Endothelial cell of umbilical vein (primary cell): ENCODE results near the gene KLK3. TPM values are rescaled to one million over a fixed set of nuclear protein-coding genes. Genes with fewer than 3 reads are reported as not detected.

Experiments used
- BruUV-seq: library from RNA; stranded (reverse); fragments of 400-500 nt; replicated peaks from 2 replicates; lab custom pipeline; 2021; lab: Mats Ljungman, UMichigan
- CTCF ChIA-PET: fragments of 300-600, 350-600 bp; sonication (Branson Sonifier 250); formaldehyde crosslinking; loops from one replicate; lab custom pipeline; 2021; ENCODE audit warnings: antibody characterized with exemption, inconsistent platforms; lab: Charles Lee
- POLR2A ChIA-PET: fragments of 300-600, 350-600 bp; sonication (Branson Sonifier 250); formaldehyde crosslinking; loops from one replicate; lab custom pipeline; 2021; ENCODE audit warnings: antibody characterized with exemption, inconsistent platforms; lab: Charles Lee
- DNase-seq: peaks from one replicate; pipeline ENCODE4 v3.0.0-alpha.2; 2011; ENCODE audit warnings: low read depth, low spot score
- FAIRE-seq: peaks from 2 replicates; lab custom pipeline; 2011; peaks lifted over from hg19 to GRCh38; lab: Jason Lieb, UNC
- H2AFZ ChIP-seq: 2 replicates; pipeline ENCODE4 v1.6.0; 2012; ENCODE audit warnings: low read depth, low read length, control low read depth, inconsistent platforms
- H3K27ac ChIP-seq: 2 replicates; pipeline ENCODE4 v1.5.1; 2011; ENCODE audit warnings: low read depth, mild to moderate bottlenecking, control low read depth, low read length, moderate library complexity; ENCODE audit not compliant: insufficient read depth
- H3K27me3 ChIP-seq, 2 experiments: 2 replicates each; pipeline versions ENCODE4 v1.6.0 to v1.6.1; 2011; ENCODE audit warnings: low read length in 2 of 2, mixed read lengths in 1 of 2; ENCODE audit not compliant: control insufficient read depth in 2 of 2, insufficient read depth in 2 of 2
- H3K36me3 ChIP-seq, 2 experiments: 2 replicates in 1 of 2; 3 replicates in 1 of 2; pipeline ENCODE4 v1.5.1; 2011; ENCODE audit warnings: low read length in 2 of 2, mild to moderate bottlenecking in 1 of 2, moderate library complexity in 1 of 2; ENCODE audit not compliant: control insufficient read depth in 2 of 2, insufficient read depth in 2 of 2; ENCODE audit errors: extremely low read depth in 1 of 2
- H3K4me1 ChIP-seq: 3 replicates; pipeline ENCODE4 v1.5.1; 2011; ENCODE audit warnings: mild to moderate bottlenecking, low read length; ENCODE audit not compliant: control insufficient read depth, insufficient read depth; ENCODE audit errors: extremely low read depth
- H3K4me2 ChIP-seq: 2 replicates; pipeline ENCODE4 v1.6.1; 2011; ENCODE audit warnings: low read length, control low read depth, mixed read lengths; ENCODE audit not compliant: insufficient read depth
- H3K4me3 ChIP-seq, 3 experiments: fragments of 200-600 bp in 1 of 3; sonication (generic), shearing (Covaris generic) in 1 of 3; replicated peaks in 1 of 3; 2 replicates each; pipeline ENCODE4 v1.5.1; 2011 to 2016; ENCODE audit warnings: control low read depth in 3 of 3, low read length in 3 of 3, mild to moderate bottlenecking in 2 of 3, inconsistent platforms in 1 of 3, low read depth in 1 of 3, moderate library complexity in 1 of 3; ENCODE audit not compliant: insufficient read depth in 1 of 3
- H3K79me2 ChIP-seq: 2 replicates; pipeline ENCODE4 v1.6.0; 2012; ENCODE audit warnings: low read length, inconsistent platforms; ENCODE audit not compliant: control insufficient read depth, insufficient read depth
- H3K9ac ChIP-seq: replicated peaks from 2 replicates; pipeline ENCODE3; 2011; ENCODE audit warnings: low read length, control low read depth; ENCODE audit not compliant: insufficient read depth; ENCODE audit errors: extremely low read depth
- H3K9me1 ChIP-seq: replicated peaks from 3 replicates; pipeline ENCODE4 v1.6.0; 2011; ENCODE audit warnings: mild to moderate bottlenecking, low read length; ENCODE audit not compliant: control insufficient read depth, insufficient read depth; ENCODE audit errors: extremely low read depth
- H3K9me3 ChIP-seq: replicated peaks from 2 replicates; pipeline ENCODE4 v1.5.1; 2012; ENCODE audit warnings: low read length, inconsistent platforms; ENCODE audit not compliant: control insufficient read depth, insufficient read depth
- H4K20me1 ChIP-seq: replicated peaks from 2 replicates; pipeline ENCODE3; 2011; ENCODE audit warnings: mild to moderate bottlenecking, low read length; ENCODE audit not compliant: control insufficient read depth, insufficient read depth; ENCODE audit errors: extremely low read depth
- EZH2 ChIP-seq: IDR thresholded peaks from 2 replicates; pipeline ENCODE4 v1.6.1; 2012; ENCODE audit warnings: borderline replicate concordance, low read depth, mild to moderate bottlenecking, moderate library complexity, low read length, inconsistent platforms; ENCODE audit not compliant: severe bottlenecking
- FOS ChIP-seq: IDR thresholded peaks from 2 replicates; pipeline ENCODE4 v1.6.1; 2011; ENCODE audit warnings: mild to moderate bottlenecking, low read length, moderate library complexity, borderline replicate concordance; ENCODE audit not compliant: insufficient read depth
- GATA2 ChIP-seq: IDR thresholded peaks from 2 replicates; pipeline ENCODE4 v1.7.0; 2011; ENCODE audit warnings: low read depth, mild to moderate bottlenecking, moderate library complexity, mixed read lengths, low read length; ENCODE audit not compliant: insufficient read length, insufficient read depth
- JUN ChIP-seq: IDR thresholded peaks from 2 replicates; pipeline ENCODE4 v1.6.1; 2011; ENCODE audit warnings: borderline replicate concordance, low read depth; ENCODE audit not compliant: insufficient read length, insufficient read depth
- MYC ChIP-seq: IDR thresholded peaks from one replicate; pipeline ENCODE4 v1.6.1; 2011; ENCODE audit warnings: mild to moderate bottlenecking, low read depth, low read length
- POLR2A ChIP-seq: IDR thresholded peaks from 2 replicates; pipeline ENCODE4 v1.6.1; 2012; ENCODE audit warnings: low read depth, mild to moderate bottlenecking, control low read depth, low read length
- POLR2AphosphoS5 ChIP-seq: IDR thresholded peaks from 2 replicates; pipeline ENCODE4 v1.6.1; 2012; ENCODE audit warnings: low read depth, mild to moderate bottlenecking, control low read depth, low read length, moderate library complexity; ENCODE audit not compliant: insufficient read depth
- dilution Hi-C: fragments of 300-500 bp; cut with MboI; formaldehyde crosslinking; loops from one replicate; pipeline ENCODE4 v1.15.0; 2019; ENCODE audit warnings: low sequenced_read_pairs; ENCODE audit not compliant: extremely low pct_ligation_motif_present
- intact Hi-C: fragments of 100-400 bp; cut with micrococcal nuclease; formaldehyde crosslinking; loops from one replicate; pipeline ENCODE4 v1.10.0; 2022
- polyA plus RNA-seq, 4 experiments: library from polyadenylated mRNA; depleted of rRNA in 3 of 4; stranded (reverse) in 3 of 4; unstranded in 1 of 4; fragments of >200 nt; gene quantifications; 2 replicates each; pipeline versions ENCODE4 v1.2.1 to v1.2.3, GENCODE V29; 2011 to 2012; ENCODE audit warnings: missing spikeins in 1 of 4
- total RNA-seq: library from RNA; stranded (reverse); gene quantifications from 2 replicates; pipeline ENCODE4 v1.2.3, GENCODE V29; 2021
- TF ChIP-seq, protein P1 (sequence below): IDR thresholded peaks from 2 replicates; pipeline ENCODE4 v1.6.1; 2011; ENCODE audit not compliant: insufficient read depth, insufficient read length
- TF ChIP-seq, protein P2 (sequence below), 2 donors: IDR thresholded peaks; 1 replicate in 1 of 2; 2 replicates in 1 of 2; pipeline ENCODE4 v1.5.1; 2011; ENCODE audit warnings: low read length in 2 of 2, mild to moderate bottlenecking in 2 of 2, moderate library complexity in 2 of 2, control low read depth in 1 of 2, inconsistent platforms in 1 of 2, low read depth in 1 of 2; ENCODE audit not compliant: insufficient read depth in 1 of 2; ENCODE audit errors: extremely low read depth in 1 of 2

The KLK3 gene
- total and polyA plus RNA-seq, 2 donors (not counting 3 experiments of a cell fraction or from before 2014, with no cell fraction given) = not detected

DNA sequence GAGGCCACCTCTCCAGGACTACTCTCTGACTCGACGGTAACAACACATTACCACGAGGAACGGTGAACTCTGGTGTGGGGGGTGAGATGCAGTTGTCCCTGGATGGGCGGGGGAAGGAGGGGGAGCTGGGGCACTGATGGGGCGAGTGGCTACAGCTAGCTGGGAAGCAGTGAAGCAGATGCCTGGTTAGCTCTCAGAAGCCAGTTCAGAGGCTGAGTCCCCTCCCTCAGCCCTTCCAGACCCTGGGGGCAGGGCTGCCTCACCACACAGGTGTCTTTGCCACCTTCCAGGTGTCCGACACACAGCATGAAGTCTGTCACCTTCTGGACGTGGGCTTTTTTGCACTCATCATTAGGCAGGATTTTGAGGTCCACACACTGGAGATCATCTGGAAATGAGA, 35.1 kb upstream of the KLK3 start:
- Histone ChIP-seq H3K9me3 (no peaks in the 10 kb centered on the region), H3K27me3 (peaks cover 21 to 28% of the 10 kb centered on the region in 2 experiments), H3K4me3 (no peak overlapping the region), H3K79me2 (no peaks in the 10 kb centered on the region), H3K4me2 (no peak overlapping the region), H2AFZ (no peak overlapping the region), H3K36me3 (no peaks in the 10 kb centered on the region), H3K4me1 (no peaks in the 10 kb centered on the region), H3K9ac (no peak overlapping the region), H4K20me1 (no peaks in the 10 kb centered on the region), H3K9me1 (no peaks in the 10 kb centered on the region), H3K27ac (no peak overlapping the region)
- BruUV-seq = no TSS peak
- FAIRE-seq (no peak), DNase-seq (no peak)
- no peak for TF ChIP-seq GATA2
- no peak for TF ChIP-seq POLR2AphosphoS5
- TF ChIP-seq FOS = no peak
- TF ChIP-seq, protein P1, sequence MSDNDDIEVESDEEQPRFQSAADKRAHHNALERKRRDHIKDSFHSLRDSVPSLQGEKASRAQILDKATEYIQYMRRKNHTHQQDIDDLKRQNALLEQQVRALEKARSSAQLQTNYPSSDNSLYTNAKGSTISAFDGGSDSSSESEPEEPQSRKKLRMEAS = no peak
- no peak for TF ChIP-seq MYC
- TF ChIP-seq JUN = no peak
- TF ChIP-seq EZH2 = no peak
- no peak for TF ChIP-seq POLR2A
- TF ChIP-seq, protein P2, sequence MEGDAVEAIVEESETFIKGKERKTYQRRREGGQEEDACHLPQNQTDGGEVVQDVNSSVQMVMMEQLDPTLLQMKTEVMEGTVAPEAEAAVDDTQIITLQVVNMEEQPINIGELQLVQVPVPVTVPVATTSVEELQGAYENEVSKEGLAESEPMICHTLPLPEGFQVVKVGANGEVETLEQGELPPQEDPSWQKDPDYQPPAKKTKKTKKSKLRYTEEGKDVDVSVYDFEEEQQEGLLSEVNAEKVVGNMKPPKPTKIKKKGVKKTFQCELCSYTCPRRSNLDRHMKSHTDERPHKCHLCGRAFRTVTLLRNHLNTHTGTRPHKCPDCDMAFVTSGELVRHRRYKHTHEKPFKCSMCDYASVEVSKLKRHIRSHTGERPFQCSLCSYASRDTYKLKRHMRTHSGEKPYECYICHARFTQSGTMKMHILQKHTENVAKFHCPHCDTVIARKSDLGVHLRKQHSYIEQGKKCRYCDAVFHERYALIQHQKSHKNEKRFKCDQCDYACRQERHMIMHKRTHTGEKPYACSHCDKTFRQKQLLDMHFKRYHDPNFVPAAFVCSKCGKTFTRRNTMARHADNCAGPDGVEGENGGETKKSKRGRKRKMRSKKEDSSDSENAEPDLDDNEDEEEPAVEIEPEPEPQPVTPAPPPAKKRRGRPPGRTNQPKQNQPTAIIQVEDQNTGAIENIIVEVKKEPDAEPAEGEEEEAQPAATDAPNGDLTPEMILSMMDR (IDR thresholded peaks at IDR 0.05; ENCODE audit: extremely low read depth in 1 of 2, insufficient read depth in 1 of 2, low read depth in 1 of 2, low read length in 2 of 2) = no peak
- POLR2A ChIA-PET = no interaction called here
- CTCF ChIA-PET = no interaction called here
- dilution Hi-C loops = no loop called here
- intact Hi-C loops = no loop called here
